ENCODE results near the gene PTGR2. TPM values are rescaled to one million over a fixed set of nuclear protein-coding genes. Genes with fewer than 3 reads are reported as not detected.

Gene PTGR2
- total and polyA plus RNA-seq, 2 of the 8 experiments (the other 6 are each of a cell fraction or from before 2014, with no cell fraction given): 6.0 to 17.5 TPM

DNA sequence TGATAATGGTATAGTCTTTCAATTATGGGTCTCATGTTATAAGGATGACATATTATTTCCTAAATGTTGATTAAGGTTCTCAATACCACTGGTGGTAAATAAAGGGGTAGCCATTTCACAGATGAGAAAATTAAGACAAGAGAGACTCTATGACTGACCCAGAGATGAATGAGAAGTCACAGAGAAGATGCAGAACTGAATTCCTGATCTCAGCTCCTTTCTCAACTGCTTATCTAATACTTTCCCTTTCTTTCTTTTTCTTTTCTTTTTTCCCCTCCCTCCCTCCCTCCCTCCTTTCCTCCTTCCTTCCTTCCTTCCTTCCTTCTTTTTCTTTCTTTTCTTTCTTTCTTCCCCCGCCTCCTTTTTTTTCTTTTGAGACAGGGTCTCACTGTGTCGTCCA, 8.3 kb upstream of the PTGR2 start:
- Histone ChIP-seq H3K4me2 (ENCODE audit: insufficient read depth in 1 of 2, low read depth in 2 of 2, low read length in 2 of 2) (no peak overlapping the region), H4K5ac (ENCODE audit: insufficient read length, low read depth, low read length) (no peak overlapping the region), H3K9ac (replicated peaks in 1 of 4; ENCODE audit: extremely low read depth in 1 of 4, low read depth in 3 of 4, low read length in 3 of 4) (no peak overlapping the region), H2BK20ac (ENCODE audit: low read length) (no peak overlapping the region), H3K4ac (replicated peaks; ENCODE audit: insufficient read length, low read depth, low read length) (no peak overlapping the region), H3K23ac (ENCODE audit: insufficient read length) (no peak overlapping the region), H2BK5ac (ENCODE audit: low read depth, low read length) (no peak overlapping the region), H2BK12ac (ENCODE audit: low read depth, low read length) (no peak overlapping the region), H3K14ac (ENCODE audit: insufficient read length) (no peak overlapping the region), H3K18ac (ENCODE audit: extremely low read depth, low read length) (no peak overlapping the region), H3K27me3 (replicated peaks in 1 of 4; ENCODE audit: control insufficient read depth in 3 of 4, extremely low read depth in 1 of 4, insufficient read depth in 3 of 4, low read length in 3 of 4) (no peaks in the 10 kb centered on the region), H3K9me3 (ENCODE audit: insufficient read depth in 2 of 2, low read depth in 1 of 2, low read length in 1 of 2) (0 out of 4 replicates have a peak, but pooled peaks cover 0 to 3% of the 10 kb centered on the region in 2 experiments), H2AK5ac (ENCODE audit: low read depth, low read length) (no peak overlapping the region), H4K20me1 (replicated peaks in 1 of 2; ENCODE audit: control insufficient read depth in 1 of 2, insufficient read depth in 2 of 2, low read length in 2 of 2) (no peaks in the 10 kb centered on the region), H4K8ac (ENCODE audit: extremely low read depth, insufficient read depth, low read length) (no peak overlapping the region), H3K79me2 (ENCODE audit: control insufficient read depth in 1 of 2, insufficient read depth in 2 of 2, low read length in 2 of 2) (no peaks in the 10 kb centered on the region), H2BK120ac (replicated peaks; ENCODE audit: low read depth, low read length) (no peak overlapping the region), H3K4me1 (replicated peaks in 1 of 4; ENCODE audit: control insufficient read depth in 3 of 4, insufficient read depth in 4 of 4, low read length in 3 of 4) (no peaks in the 10 kb centered on the region), H2AFZ (ENCODE audit: low read length) (no peak overlapping the region), H3K56ac (replicated peaks; ENCODE audit: insufficient read length, low read depth, low read length) (no peak overlapping the region), H3K27ac (ENCODE audit: low read depth, low read length) (no peak overlapping the region), H3K23me2 (ENCODE audit: low read depth, low read length) (no peaks in the 10 kb centered on the region), H3K36me3 (ENCODE audit: control insufficient read depth in 2 of 4, insufficient read depth in 4 of 4, low read length in 3 of 4) (no peaks in the 10 kb centered on the region), H2BK15ac (ENCODE audit: low read length) (no peak overlapping the region), H3K79me1 (ENCODE audit: low read depth, low read length) (no peaks in the 10 kb centered on the region), H4K91ac (replicated peaks; ENCODE audit: insufficient read length, low read length) (no peak overlapping the region), H3K4me3 (ENCODE audit: extremely low read depth in 1 of 4, insufficient read depth in 2 of 4, low read depth in 3 of 4, low read length in 4 of 4) (no peak overlapping the region)
- 70% methylated on average over 2 of the region's 2 CpGs; no CpG with 5 or more reads in 1 of the 2 experiments for WGBS, 2 experiments (ENCODE audit: extremely low coverage in 1 of 2, insufficient coverage in 1 of 2, insufficient read length in 1 of 2, insufficient replicate concordance in 2 of 2, low coverage in 1 of 2, low lambda C conversion rate in 2 of 2, missing lambda C conversion rate in 1 of 2)
- FAIRE-seq: no peak
- CTCF ChIA-PET (ENCODE audit: partially characterized antibody): interaction anchor here (0.6 to 1.0 kb wide), 3 partner anchors 95 to 1460 kb away, joined by 3 to 5 read pairs (median 3); no protein-coding TSS in a partner anchor
- no peak for DNase-seq (ENCODE audit: low read depth in 1 of 2, low spot score in 2 of 2)
- POLR2A ChIA-PET (ENCODE audit: partially characterized antibody): interaction anchor here (1.1 kb wide), 1 partner anchor 9 kb away, joined by 6 read pairs; the partner anchor contains the start of gene PTGR2
- TF ChIP-seq YY1 (IDR thresholded peaks at IDR 0.05; ENCODE audit: low read depth, low read length): no peak
- TF ChIP-seq CHD1 (IDR thresholded peaks at IDR 0.05; ENCODE audit: low read depth, low read length): no peak
- TF ChIP-seq SIRT6 (IDR thresholded peaks at IDR 0.05; ENCODE audit: low read length): no peak
